GM12873 (cell line): ENCODE data around the gene TOP2A.

Experiments used
- CTCF ChIP-seq: IDR thresholded peaks from 2 replicates; pipeline ENCODE4 v1.5.1; 2012; ENCODE audit warnings: low read depth, mild to moderate bottlenecking, moderate library complexity, low read length, control low read depth; ENCODE audit not compliant: insufficient read depth; ENCODE audit errors: missing control alignments

TOP2A gene

DNA sequence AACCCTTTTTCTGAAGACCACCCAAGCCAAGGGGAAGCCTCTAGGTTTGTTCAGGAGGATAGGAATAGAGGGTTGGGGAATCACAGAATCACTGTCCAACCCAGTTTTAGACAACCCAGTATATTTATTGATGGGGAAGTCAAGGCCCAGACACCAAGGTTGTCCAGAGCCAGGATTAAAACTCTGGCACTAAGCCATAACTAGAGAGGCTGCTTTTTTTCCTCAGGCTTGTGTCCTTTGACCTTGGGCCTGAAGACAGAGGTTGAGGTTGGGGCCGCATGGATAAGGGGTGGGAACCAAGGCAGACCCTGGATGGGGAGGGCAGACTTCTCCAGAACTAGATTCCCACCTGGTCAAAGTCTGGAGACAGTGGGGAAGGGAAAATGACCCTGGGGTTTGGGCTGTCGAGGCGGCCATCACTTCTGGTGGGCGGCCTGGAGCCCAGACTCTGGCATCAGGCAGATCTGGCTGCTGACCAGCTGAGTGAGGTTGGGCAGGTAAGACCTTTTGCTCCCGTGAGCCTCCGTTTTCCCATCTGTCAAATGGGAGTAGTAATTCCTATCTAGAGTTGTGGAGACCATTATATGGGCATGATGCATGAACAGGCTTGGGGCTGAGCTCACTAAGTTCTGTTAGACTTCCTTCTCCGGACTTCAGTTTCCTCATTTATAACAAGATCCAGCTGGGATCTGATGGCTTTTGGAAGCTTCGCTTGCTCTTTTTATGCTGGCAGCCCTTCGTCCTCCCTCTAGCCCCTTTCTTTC, 43.5 kb upstream of the TOP2A start:
- TF ChIP-seq CTCF, result no peak

DNA sequence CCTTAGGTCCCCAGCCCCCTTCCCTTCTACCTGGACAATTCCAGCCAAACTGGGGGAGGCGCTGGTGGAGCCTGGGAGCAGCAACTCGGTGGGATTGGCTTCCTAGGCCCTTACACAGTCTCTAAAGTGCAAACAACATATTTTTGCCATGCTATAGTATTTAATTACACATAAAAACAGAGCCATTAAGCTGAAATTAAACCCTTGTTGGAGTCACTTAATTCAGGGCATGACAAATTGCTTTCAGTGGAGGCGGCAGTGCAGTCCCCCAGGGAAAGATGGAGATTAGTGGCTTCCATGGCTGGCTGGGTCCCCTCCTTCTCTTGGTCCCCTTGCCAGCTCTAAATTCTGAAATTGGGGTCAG, 42.9 kb upstream of the TOP2A start:
- no peak for TF ChIP-seq CTCF

- TF ChIP-seq CTCF, result no peak
Observed at GRCh38 chr17:40459636-40460603, 42.2 kb upstream of the TOP2A start.

- no peak for TF ChIP-seq CTCF
Observed at GRCh38 chr17:40458851-40459482, 41.3 kb upstream of the TOP2A start.

DNA sequence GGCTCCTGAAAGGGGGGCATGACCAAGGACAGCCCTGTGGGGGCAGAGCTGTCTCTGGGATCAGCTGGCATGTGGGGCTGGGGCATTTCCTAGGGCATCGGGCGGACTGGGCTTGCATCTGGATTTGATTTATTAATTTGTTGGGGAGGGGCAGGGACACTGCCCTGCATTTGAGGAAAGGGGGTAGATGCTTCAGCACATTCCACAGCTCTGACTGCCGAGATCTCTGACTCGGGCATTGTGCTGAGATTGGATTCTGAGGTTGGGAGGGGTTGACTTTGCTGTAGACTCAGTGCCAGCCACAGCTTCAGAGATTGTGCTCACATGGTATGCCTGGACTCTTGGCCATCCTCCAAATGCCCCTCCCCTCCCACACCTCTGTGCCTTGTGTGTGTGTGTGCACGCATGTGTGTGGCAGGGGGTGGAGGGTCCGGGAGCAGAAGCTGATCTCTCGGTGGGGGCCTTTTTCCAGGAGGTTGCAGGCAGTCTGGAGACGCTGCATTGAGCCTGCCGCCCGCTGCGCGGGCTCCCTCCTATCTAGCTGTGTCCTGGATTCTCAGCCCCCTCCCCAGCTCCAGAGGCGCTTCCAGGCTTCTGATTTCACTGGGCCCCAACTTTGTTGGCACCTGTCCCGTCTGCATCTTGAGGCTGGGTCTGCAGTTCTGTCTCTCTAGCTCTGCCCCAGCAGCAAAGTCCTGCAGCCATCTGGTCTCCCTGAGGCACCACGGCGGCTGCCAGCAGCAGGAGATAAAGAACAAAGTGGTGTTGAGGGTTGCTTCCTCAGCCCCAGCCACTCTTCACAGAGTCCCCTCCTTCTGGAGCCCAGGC, 40.5 kb upstream of the TOP2A start:
- no peak for TF ChIP-seq CTCF

DNA sequence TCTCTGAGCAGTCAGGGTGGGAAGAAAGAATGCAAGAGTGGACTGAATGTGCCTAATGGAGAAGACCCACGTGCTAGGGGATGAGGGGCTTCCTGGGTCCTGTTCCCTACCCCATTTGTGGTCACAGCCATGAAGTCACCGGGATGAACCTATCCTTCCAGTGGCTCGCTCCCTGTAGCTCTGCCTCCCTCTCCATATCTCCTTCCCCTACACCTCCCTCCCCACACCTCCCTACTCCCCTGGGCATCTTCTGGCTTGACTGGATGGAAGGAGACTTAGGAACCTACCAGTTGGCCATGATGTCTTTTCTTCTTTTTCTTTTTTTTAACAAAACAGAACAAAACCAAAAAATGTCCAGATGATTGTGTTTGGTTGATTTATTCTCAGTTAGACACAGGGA, 39.7 kb upstream of the TOP2A start:
- TF ChIP-seq CTCF, result no peak
